PC-9 (cell line): ENCODE measurements around the gene ZFHX2. TPM values are rescaled to one million over a fixed set of nuclear protein-coding genes. Genes with fewer than 3 reads are reported as not detected.

Source experiments
- BruUV-seq: library from RNA; stranded (reverse); fragments of 400-500 nt; replicated peaks from 2 replicates; lab custom pipeline; 2021; lab: Mats Ljungman, UMichigan
- CTCF ChIA-PET: fragments of 300-600 bp; sonication (Branson Sonifier 250); formaldehyde crosslinking; loops from one replicate; lab custom pipeline; 2022; ENCODE audit warnings: antibody characterized with exemption; lab: Charles Lee
- POLR2A ChIA-PET: fragments of 300-600 bp; sonication (Branson Sonifier 250); formaldehyde crosslinking; loops from one replicate; lab custom pipeline; 2022; ENCODE audit warnings: antibody characterized with exemption; ENCODE audit not compliant: unreplicated experiment; lab: Charles Lee
- DNase-seq, 2 experiments: peaks; one replicate each; pipeline versions ENCODE4 v3.0.0 to v3.0.0-alpha.2; 2015 to 2022; ENCODE audit warnings: mixed read lengths in 1 of 2
- H2AFZ ChIP-seq: fragments of 200-600 bp; sonication (generic); 2 replicates; pipeline ENCODE4 v1.8.1; 2017; ENCODE audit warnings: antibody characterized with exemption
- H3F3A ChIP-seq: fragments of 200-600 bp; sonication (generic); 2 replicates; pipeline ENCODE4 v1.8.1; 2017; ENCODE audit warnings: antibody characterized with exemption, mild to moderate bottlenecking, low read depth; ENCODE audit not compliant: insufficient read depth
- H3K27ac ChIP-seq: fragments of 200-600 bp; sonication (generic); 2 replicates; pipeline ENCODE4 v1.6.1; 2016; ENCODE audit warnings: mixed run types
- H3K27me3 ChIP-seq: fragments of 200-600 bp; sonication (generic); 2 replicates; pipeline ENCODE4 v1.6.1; 2016; ENCODE audit warnings: low read depth, mixed run types; ENCODE audit not compliant: insufficient read depth
- H3K36me3 ChIP-seq: fragments of 200-600 bp; sonication (generic); 2 replicates; pipeline ENCODE4 v1.6.1; 2016; ENCODE audit warnings: low read depth, mixed run types
- H3K4me1 ChIP-seq: fragments of 200-600 bp; sonication (generic); replicated peaks from 2 replicates; pipeline ENCODE4 v1.6.1; 2016; ENCODE audit warnings: mixed run types; ENCODE audit not compliant: insufficient read depth
- H3K4me2 ChIP-seq: fragments of 200-600 bp; sonication (generic); 2 replicates; pipeline ENCODE4 v1.6.1; 2017; ENCODE audit warnings: mixed run types
- H3K4me3 ChIP-seq: fragments of 200-600 bp; sonication (generic); 2 replicates; pipeline ENCODE4 v1.6.1; 2016; ENCODE audit warnings: mixed run types
- H3K79me2 ChIP-seq: fragments of 200-600 bp; sonication (generic); 2 replicates; pipeline ENCODE4 v1.6.1; 2017; ENCODE audit warnings: low read depth, mixed run types
- H3K9me2 ChIP-seq: fragments of 200-600 bp; sonication (generic); 2 replicates; pipeline ENCODE4 v1.8.1; 2017; ENCODE audit warnings: mild to moderate bottlenecking; ENCODE audit not compliant: insufficient read depth
- H3K9me3 ChIP-seq: fragments of 200-600 bp; sonication (generic); 2 replicates; pipeline ENCODE4 v1.8.1; 2016; ENCODE audit warnings: low read depth; ENCODE audit not compliant: insufficient read depth
- H4K20me1 ChIP-seq: fragments of 200-600 bp; sonication (generic); 2 replicates; pipeline ENCODE4 v1.8.1; 2017; ENCODE audit not compliant: insufficient read depth
- EZH2 ChIP-seq: fragments of 200-600 bp; sonication (generic); IDR thresholded peaks from 2 replicates; pipeline ENCODE4 v1.8.0; 2017; ENCODE audit warnings: antibody characterized with exemption, low read depth
- intact Hi-C: fragments of 100-400 bp; cut with micrococcal nuclease; formaldehyde crosslinking; loops from one replicate; pipeline ENCODE4 v1.10.0; 2022; ENCODE audit not compliant: unreplicated experiment
- total RNA-seq: library from RNA; stranded (reverse); gene quantifications from 2 replicates; pipeline ENCODE4 v1.2.3, GENCODE V29; 2021
- TF ChIP-seq, protein P1 (sequence below): fragments of 200-600 bp; sonication (generic); conservative IDR thresholded peaks from 2 replicates; pipeline ENCODE4 v1.6.1; 2017; ENCODE audit warnings: mixed run types, antibody characterized with exemption, mild to moderate bottlenecking, moderate library complexity

ZFHX2 gene
- total RNA-seq, 1 experiment from 2014 or later = 5.3 TPM

DNA sequence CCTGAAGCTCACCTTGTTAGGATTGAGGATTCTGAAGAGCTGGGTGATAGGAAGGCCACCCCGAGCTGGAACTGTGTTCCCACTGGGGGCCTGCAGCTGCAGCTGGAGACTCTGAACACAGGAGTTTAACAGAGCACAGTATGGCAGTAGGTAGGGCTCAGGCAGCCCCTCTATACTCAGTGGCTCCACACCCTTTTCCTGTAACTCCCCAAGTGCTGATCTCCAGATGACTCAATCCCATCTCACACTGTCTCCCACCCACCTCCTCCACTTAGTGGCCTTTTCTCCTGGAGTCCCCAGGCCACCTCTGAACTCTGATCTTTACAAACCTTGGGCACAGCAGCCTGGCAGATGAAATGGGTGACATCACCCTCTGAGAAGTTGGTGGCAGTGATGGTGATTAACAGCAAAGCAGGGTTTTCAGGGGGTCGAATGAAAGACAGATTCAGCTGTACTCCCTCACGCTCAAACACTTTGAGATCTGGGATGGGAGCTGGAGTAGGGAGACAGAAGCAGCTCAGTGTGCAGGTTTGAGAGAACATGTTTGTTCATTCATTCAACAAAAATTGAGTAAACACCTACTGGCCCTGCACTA is 8.5 kb upstream of the ZFHX2 start:
- intact Hi-C loops = loop anchor here (5.0 kb wide), 1 partner anchor 233 kb away; no protein-coding TSS in a partner anchor
- no TSS peak for BruUV-seq
- Histone ChIP-seq H2AFZ (no peak overlapping the region), H3K4me3 (no peak overlapping the region), H3K27ac (no peak overlapping the region), H4K20me1 (no peaks in the 10 kb centered on the region; the same call in 1 of the 2 replicates), H3K9me3 (no peaks in the 10 kb centered on the region), H3K4me2 (no peak overlapping the region), H3F3A (peaks cover 9% of the 10 kb centered on the region), H3K4me1 (no peaks in the 10 kb centered on the region; the same call in 1 of the 2 replicates), H3K36me3 (no peaks in the 10 kb centered on the region), H3K79me2 (no peaks in the 10 kb centered on the region), H3K27me3 (no peaks in the 10 kb centered on the region), H3K9me2 (no peaks in the 10 kb centered on the region)
- no peak for DNase-seq
- ChIA-PET POLR2A (no interaction called here), CTCF (no interaction called here)
- TF ChIP-seq EZH2 = no peak
- TF ChIP-seq, protein P1, sequence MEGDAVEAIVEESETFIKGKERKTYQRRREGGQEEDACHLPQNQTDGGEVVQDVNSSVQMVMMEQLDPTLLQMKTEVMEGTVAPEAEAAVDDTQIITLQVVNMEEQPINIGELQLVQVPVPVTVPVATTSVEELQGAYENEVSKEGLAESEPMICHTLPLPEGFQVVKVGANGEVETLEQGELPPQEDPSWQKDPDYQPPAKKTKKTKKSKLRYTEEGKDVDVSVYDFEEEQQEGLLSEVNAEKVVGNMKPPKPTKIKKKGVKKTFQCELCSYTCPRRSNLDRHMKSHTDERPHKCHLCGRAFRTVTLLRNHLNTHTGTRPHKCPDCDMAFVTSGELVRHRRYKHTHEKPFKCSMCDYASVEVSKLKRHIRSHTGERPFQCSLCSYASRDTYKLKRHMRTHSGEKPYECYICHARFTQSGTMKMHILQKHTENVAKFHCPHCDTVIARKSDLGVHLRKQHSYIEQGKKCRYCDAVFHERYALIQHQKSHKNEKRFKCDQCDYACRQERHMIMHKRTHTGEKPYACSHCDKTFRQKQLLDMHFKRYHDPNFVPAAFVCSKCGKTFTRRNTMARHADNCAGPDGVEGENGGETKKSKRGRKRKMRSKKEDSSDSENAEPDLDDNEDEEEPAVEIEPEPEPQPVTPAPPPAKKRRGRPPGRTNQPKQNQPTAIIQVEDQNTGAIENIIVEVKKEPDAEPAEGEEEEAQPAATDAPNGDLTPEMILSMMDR = no peak

DNA sequence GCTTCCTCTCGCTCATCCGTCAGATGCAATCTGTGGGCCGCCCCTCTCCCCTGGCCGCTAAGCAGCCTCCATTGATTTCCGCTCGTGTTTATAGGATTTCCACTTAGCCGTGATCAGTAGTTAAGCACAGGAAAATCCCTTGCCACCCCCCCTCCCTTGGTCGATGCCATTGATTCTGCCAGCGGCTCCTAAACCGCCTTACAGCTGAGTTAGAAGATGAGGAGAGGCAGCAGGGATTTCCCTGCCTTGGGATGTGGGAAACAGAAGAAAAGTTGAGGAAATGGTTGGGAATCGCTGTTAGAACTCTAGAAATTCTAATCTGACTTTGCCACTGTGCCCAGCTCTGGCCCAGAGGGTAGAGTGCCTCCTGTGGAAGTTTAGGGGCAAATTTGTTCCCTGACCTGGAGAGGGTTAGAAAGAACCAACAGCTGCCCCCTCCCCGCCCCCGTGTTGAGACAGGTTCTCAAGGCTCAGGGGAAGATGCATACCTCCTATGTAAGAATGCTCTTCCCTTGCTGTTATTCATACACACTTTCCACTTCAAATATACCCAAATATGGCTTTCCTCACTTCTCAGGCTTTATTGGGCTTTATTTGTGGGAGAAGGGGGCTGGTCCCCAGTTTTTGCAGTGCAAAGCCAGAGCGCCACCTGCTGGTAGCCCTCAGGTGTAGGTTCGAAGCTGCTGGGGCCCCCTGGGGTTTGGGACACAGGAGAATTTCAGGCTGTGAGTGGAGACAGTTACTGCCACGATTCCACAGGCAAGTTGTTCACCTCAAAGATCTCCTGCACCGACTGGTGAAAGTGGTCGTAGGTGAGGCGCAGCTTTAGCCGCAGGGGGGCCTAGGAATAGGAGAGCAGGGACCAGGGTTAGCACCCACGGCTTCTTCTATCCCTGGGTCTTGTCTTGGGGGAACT is 7.7 kb upstream of the ZFHX2 start:
- Histone ChIP-seq H3F3A (peaks cover 9% of the 10 kb centered on the region), H3K36me3 (no peaks in the 10 kb centered on the region), H3K4me2 (no peak overlapping the region), H3K4me3 (no peak overlapping the region), H3K9me2 (no peaks in the 10 kb centered on the region), H3K4me1 (no peaks in the 10 kb centered on the region; the same call in 1 of the 2 replicates), H3K27ac (no peak overlapping the region), H2AFZ (no peak overlapping the region), H3K9me3 (no peaks in the 10 kb centered on the region), H3K27me3 (no peaks in the 10 kb centered on the region), H3K79me2 (no peaks in the 10 kb centered on the region), H4K20me1 (no peaks in the 10 kb centered on the region; the same call in 1 of the 2 replicates)
- TF ChIP-seq, protein P1 = peak; percentile 89
- no peak for TF ChIP-seq EZH2
- no TSS peak for BruUV-seq
- DNase-seq = peak in 1 of 2 experiments; percentile 45
- ChIA-PET CTCF (interaction anchor here (0.7 kb wide), 1 partner anchor 37 kb away, joined by 5 read pairs; no protein-coding TSS in a partner anchor), POLR2A (no interaction called here)
- intact Hi-C loops = loop anchor here (5.0 kb wide), 1 partner anchor 232 kb away; no protein-coding TSS in a partner anchor

DNA sequence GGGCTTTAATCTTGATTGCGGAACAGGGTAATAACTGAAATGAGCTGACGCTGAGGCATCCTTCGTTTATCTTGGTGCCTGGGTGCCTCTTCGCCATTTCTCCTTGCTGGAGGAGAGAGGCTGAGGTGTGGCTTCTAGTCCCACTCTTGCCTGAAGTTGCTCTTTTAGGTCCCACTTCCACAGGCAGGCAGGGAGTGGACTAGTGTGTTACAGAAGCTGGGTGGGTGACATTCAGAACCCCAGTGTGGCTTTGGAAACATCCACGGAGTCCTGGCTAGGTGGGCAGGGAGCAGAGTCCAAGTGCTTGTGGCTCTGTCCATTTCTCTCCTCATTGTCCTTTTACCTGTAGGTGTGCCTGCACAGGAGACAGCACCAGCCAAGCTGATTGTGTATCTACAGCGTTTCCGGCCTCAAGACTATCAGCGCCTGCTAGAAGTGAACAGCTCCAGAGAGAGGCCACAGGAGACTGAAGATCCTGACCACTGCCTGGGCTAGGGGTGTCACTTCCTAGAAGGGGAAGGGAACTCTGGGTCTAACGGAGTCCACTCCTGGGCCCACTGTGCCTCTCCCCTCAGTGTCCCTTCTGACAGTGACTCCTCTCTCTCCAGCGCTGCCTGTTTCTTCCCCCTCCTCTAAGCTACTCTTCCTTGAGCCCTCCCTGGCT is 6.9 kb upstream of the ZFHX2 start:
- intact Hi-C loops = loop anchor here (5.0 kb wide), 1 partner anchor 231 kb away; no protein-coding TSS in a partner anchor
- no peaks in the 10 kb centered on the region; the same call in 1 of the 2 replicates for H4K20me1 ChIP-seq
- CTCF ChIA-PET = interaction anchor here (0.5 to 1.1 kb wide), 4 partner anchors 37 to 446 kb away, joined by 3 to 9 read pairs (median 4); no protein-coding TSS in a partner anchor
- POLR2A ChIA-PET = interaction anchor here (0.6 kb wide), 2 partner anchors 232 to 564 kb away, joined by 4 to 9 read pairs; no protein-coding TSS in a partner anchor
- H3K9me2 ChIP-seq = no peaks in the 10 kb centered on the region
- H3K9me3 ChIP-seq = no peaks in the 10 kb centered on the region
- H3K4me3 ChIP-seq = no peak overlapping the region
- H2AFZ ChIP-seq = no peak overlapping the region
- BruUV-seq = no TSS peak
- H3K27ac ChIP-seq = no peak overlapping the region
- no peaks in the 10 kb centered on the region for H3K79me2 ChIP-seq
- peaks cover 9% of the 10 kb centered on the region for H3F3A ChIP-seq
- H3K4me2 ChIP-seq = no peak overlapping the region; the same call in 1 of the 2 replicates
- H3K27me3 ChIP-seq = no peaks in the 10 kb centered on the region
- no peak for DNase-seq
- TF ChIP-seq, protein P1 = no peak
- TF ChIP-seq EZH2 = no peak
- no peaks in the 10 kb centered on the region; the same call in 1 of the 2 replicates for H3K4me1 ChIP-seq
- no peaks in the 10 kb centered on the region for H3K36me3 ChIP-seq
